ENCODE measurements around the gene GPATCH2.

GPATCH2 gene

GRCh38 chr1:217379336-217379735 lies 251.6 kb downstream of the GPATCH2 start:
- TF ChIP-seq, protein P1, sequence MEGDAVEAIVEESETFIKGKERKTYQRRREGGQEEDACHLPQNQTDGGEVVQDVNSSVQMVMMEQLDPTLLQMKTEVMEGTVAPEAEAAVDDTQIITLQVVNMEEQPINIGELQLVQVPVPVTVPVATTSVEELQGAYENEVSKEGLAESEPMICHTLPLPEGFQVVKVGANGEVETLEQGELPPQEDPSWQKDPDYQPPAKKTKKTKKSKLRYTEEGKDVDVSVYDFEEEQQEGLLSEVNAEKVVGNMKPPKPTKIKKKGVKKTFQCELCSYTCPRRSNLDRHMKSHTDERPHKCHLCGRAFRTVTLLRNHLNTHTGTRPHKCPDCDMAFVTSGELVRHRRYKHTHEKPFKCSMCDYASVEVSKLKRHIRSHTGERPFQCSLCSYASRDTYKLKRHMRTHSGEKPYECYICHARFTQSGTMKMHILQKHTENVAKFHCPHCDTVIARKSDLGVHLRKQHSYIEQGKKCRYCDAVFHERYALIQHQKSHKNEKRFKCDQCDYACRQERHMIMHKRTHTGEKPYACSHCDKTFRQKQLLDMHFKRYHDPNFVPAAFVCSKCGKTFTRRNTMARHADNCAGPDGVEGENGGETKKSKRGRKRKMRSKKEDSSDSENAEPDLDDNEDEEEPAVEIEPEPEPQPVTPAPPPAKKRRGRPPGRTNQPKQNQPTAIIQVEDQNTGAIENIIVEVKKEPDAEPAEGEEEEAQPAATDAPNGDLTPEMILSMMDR (IDR thresholded peaks at IDR 0.05; ENCODE audit: borderline replicate concordance, insufficient read depth, low read depth, low read length), result no peak
- H3K4me3 ChIP-seq (ENCODE audit: low read depth, low read length), result no peak overlapping the region
